Right atrium auricular region (tissue), 2 donors: ENCODE measurements around the gene INHA. TPM values are rescaled to one million over a fixed set of nuclear protein-coding genes. Genes with fewer than 3 reads are reported as not detected.

ENCODE experiments used
- DNase-seq: peaks from one replicate; pipeline ENCODE4 v3.0.0-alpha.2; 2019; ENCODE audit warnings: low spot score
- H3K27ac ChIP-seq, 2 donors: fragments of 200-600 bp; sonication (generic); 1 replicate in 1 of 2; 2 replicates in 1 of 2; pipeline ENCODE4 v1.5.1; 2016 to 2019
- H3K27me3 ChIP-seq, 2 donors: fragments of 200-600 bp; sonication (generic); one replicate each; pipeline versions ENCODE4 v1.5.1 to v1.6.0; 2017 to 2019
- H3K36me3 ChIP-seq: fragments of 200-600 bp; sonication (generic); one replicate; pipeline ENCODE4 v1.5.1; 2016
- H3K4me1 ChIP-seq, 2 donors: fragments of 200-600 bp; sonication (generic); one replicate each; pipeline versions ENCODE4 v1.5.1 to v1.6.0; 2017 to 2019
- H3K4me3 ChIP-seq, 2 donors: fragments of 200-600 bp; sonication (generic); 1 replicate in 1 of 2; 2 replicates in 1 of 2; pipeline ENCODE4 v1.5.1; 2017 to 2019; ENCODE audit warnings: mild to moderate bottlenecking in 1 of 2, moderate library complexity in 1 of 2
- H3K9me3 ChIP-seq, 2 donors: fragments of 200-600 bp; sonication (generic); one replicate each; pipeline ENCODE4 v1.5.1; 2019
- total RNA-seq, 2 donors: library from RNA; depleted of rRNA; stranded (reverse); fragments of >200 nt; gene quantifications; one replicate each; pipeline ENCODE4 v1.1.0, GENCODE V29; 2016
- TF ChIP-seq, protein P1 (sequence below), 2 donors: fragments of 200-600 bp; sonication (generic); IDR thresholded peaks; one replicate each; pipeline ENCODE4 v1.5.1; 2019; ENCODE audit warnings: antibody characterized with exemption in 2 of 2

INHA gene
- total RNA-seq, 2 donors from 2014 or later = 1.0 to 28.3 TPM

DNA sequence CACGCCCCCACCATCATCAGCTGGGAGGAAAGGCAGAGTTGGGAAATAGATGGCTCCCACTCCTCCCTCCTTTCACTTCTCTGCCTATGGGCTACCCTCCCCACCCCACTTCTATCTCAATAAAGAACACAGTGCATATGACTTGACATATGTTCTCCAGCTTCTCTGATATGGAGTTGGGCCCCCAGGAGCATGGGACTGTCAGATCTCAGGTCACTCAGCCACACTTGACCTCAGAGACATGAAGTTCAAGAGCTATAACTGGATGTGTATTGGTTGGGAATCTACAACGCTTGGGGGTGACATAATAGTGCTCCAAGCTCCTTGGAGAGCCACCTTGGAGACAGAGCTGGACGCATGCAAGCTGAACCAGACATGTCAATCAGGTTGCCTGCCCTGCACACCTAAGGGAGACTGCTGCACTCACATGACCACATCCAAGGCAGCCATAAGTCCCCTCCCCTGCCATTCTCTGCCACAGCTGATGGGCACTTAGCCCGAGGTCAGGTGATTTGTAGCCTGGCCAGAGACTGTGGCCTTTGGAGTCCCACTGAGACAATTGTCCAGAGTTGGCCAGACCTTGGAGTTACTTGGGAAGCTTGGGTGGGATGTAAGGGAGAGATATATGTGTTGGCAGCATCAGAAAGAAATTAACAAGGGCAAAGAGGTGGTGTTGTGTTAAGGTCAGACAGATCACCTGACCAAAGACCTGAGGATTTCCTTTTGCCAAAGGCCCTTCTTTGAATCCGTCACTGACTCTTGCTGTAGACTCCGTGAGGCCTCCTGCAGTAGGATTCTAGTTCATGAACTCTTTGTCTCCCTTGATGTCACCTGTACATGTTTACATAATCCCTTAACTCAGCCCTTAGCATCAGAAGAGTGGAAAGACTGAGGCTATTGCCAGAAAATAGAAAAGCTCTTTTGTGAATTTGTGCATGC lies 3.7 kb downstream of the INHA start:
- no peak for DNase-seq
- H3K27me3 ChIP-seq = no peaks in the 10 kb centered on the region
- no peaks in the 10 kb centered on the region for H3K36me3 ChIP-seq
- H3K4me3 ChIP-seq = no peak overlapping the region
- TF ChIP-seq, protein P1, sequence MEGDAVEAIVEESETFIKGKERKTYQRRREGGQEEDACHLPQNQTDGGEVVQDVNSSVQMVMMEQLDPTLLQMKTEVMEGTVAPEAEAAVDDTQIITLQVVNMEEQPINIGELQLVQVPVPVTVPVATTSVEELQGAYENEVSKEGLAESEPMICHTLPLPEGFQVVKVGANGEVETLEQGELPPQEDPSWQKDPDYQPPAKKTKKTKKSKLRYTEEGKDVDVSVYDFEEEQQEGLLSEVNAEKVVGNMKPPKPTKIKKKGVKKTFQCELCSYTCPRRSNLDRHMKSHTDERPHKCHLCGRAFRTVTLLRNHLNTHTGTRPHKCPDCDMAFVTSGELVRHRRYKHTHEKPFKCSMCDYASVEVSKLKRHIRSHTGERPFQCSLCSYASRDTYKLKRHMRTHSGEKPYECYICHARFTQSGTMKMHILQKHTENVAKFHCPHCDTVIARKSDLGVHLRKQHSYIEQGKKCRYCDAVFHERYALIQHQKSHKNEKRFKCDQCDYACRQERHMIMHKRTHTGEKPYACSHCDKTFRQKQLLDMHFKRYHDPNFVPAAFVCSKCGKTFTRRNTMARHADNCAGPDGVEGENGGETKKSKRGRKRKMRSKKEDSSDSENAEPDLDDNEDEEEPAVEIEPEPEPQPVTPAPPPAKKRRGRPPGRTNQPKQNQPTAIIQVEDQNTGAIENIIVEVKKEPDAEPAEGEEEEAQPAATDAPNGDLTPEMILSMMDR (IDR thresholded peaks at IDR 0.05) = no peak
- H3K27ac ChIP-seq = no peak overlapping the region
- H3K9me3 ChIP-seq = no peaks in the 10 kb centered on the region
- peaks cover 0 to 10% of the 10 kb centered on the region in 2 donors for H3K4me1 ChIP-seq

DNA sequence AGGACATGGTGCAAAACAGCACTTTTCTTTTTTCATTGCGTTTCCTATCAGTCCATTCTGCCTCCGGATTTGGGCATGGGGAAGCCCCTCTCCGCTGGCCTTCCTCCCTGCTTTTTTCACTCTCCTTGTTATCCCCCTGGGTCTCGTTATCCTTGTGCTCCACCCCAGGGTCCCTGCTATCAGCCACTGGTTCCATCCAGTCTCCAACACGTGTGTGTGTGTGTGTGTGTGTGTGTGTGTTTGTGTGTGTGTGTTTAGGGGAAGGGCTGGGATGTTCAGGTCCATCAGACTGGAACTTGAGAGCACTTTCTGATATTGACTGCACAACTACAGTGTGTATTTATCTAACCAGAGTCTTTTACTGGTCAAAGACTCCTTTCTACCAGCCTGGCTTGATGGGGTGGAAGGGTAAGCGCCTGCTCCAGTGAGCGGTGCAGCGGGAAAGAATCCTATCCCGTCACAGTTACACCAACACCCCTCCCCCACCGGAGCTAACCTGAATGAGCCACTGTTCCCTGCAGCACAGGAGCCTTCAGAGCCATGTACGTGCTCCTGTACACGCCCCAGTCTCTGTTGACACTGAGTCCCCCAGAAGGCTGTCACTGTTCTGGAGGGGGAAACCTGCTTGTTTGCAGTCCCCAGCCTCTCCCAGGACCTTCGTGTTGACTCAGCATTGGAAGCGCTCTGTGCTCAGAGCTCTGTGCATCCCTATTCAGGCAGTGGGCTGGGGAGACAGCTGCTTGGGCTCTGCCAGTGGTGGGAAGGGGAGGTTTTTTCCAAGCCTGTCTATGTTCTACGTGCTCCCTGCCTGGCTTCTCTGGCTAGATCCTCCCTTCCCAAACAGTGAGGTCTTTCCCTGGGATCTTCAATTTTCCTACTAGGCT lies 4.6 kb downstream of the INHA start:
- no peak for DNase-seq
- no peak overlapping the region for H3K4me3 ChIP-seq
- no peak overlapping the region for H3K27ac ChIP-seq
- H3K36me3 ChIP-seq = no peaks in the 10 kb centered on the region
- H3K27me3 ChIP-seq = no peaks in the 10 kb centered on the region
- TF ChIP-seq, protein P1 (IDR thresholded peaks at IDR 0.05) = no peak
- H3K4me1 ChIP-seq = peaks cover 0 to 6% of the 10 kb centered on the region in 2 donors
- H3K9me3 ChIP-seq = no peaks in the 10 kb centered on the region

- TF ChIP-seq, protein P1 (IDR thresholded peaks at IDR 0.05) = no peak
- H3K4me3 ChIP-seq = no peak overlapping the region
Measured at GRCh38 chr2:219578811-219579613, 6.9 kb downstream of the INHA start.

GRCh38 chr2:219581346-219581745 lies 9.2 kb downstream of the INHA start:
- TF ChIP-seq, protein P1 (IDR thresholded peaks at IDR 0.05) = no peak
- Histone ChIP-seq H3K36me3 (no peaks in the 10 kb centered on the region), H3K4me1 (no peaks in the 10 kb centered on the region), H3K27me3 (no peaks in the 10 kb centered on the region), H3K4me3 (no peak overlapping the region), H3K9me3 (no peaks in the 10 kb centered on the region), H3K27ac (no peak overlapping the region)
- DNase-seq = no peak

More at GRCh38 chr2:219578811-219579613, 6.9 kb downstream of the INHA start:
- Histone ChIP-seq H3K4me1 (no peaks in the 10 kb centered on the region), H3K36me3 (no peaks in the 10 kb centered on the region), H3K27me3 (no peaks in the 10 kb centered on the region), H3K9me3 (no peaks in the 10 kb centered on the region), H3K27ac (peak overlapping the region in 1 of 2 donors; percentile 7)
- no peak for DNase-seq

GRCh38 chr2:219591091-219591490 lies 19.0 kb downstream of the INHA start:
- H3K27ac ChIP-seq = no peak overlapping the region
- H3K4me1 ChIP-seq = peaks cover 0 to 2% of the 10 kb centered on the region in 2 donors
- TF ChIP-seq, protein P1 (IDR thresholded peaks at IDR 0.05) = no peak
- no peak for DNase-seq
- no peak overlapping the region for H3K4me3 ChIP-seq
- H3K9me3 ChIP-seq = no peaks in the 10 kb centered on the region
- H3K27me3 ChIP-seq = no peaks in the 10 kb centered on the region
- no peaks in the 10 kb centered on the region for H3K36me3 ChIP-seq
